Kidney (tissue), 14 donors: ENCODE measurements around the gene OR8B4. TPM values are rescaled to one million over a fixed set of nuclear protein-coding genes. Genes with fewer than 3 reads are reported as not detected.
"Not testable (repeated sequence)": the region's sequence is repeated elsewhere in the genome, so short reads cannot be mapped to it uniquely, and the experiment has no call there.

ENCODE experiments used
- DNase-seq, 5 donors: peaks; one replicate each; pipeline ENCODE4 v3.0.0-alpha.2; 2013 to 2020
- FAIRE-seq: peaks from 2 replicates; lab custom pipeline; 2012; peaks lifted over from hg19 to GRCh38; lab: Jason Lieb, UNC
- H3K27ac ChIP-seq, 2 donors: one replicate each; pipeline ENCODE4 v1.7.0; 2013; ENCODE audit warnings: low read depth in 2 of 2, low read length in 2 of 2, inconsistent platforms in 1 of 2
- H3K27me3 ChIP-seq: one replicate; pipeline ENCODE4 v1.7.1; 2013; ENCODE audit warnings: low read length, inconsistent platforms; ENCODE audit not compliant: control insufficient read depth, insufficient read depth
- H3K36me3 ChIP-seq, 3 donors: one replicate each; pipeline versions ENCODE4 v1.7.0 to v1.7.1; 2013; ENCODE audit warnings: low read length in 3 of 3, control low read depth in 1 of 3, inconsistent platforms in 1 of 3; ENCODE audit not compliant: insufficient read depth in 3 of 3, control insufficient read depth in 2 of 3
- H3K4me1 ChIP-seq, 3 donors: one replicate each; pipeline versions ENCODE4 v1.7.0 to v1.7.1; 2013; ENCODE audit warnings: low read length in 3 of 3, inconsistent platforms in 1 of 3, low read depth in 1 of 3; ENCODE audit not compliant: control insufficient read depth in 2 of 3, insufficient read depth in 2 of 3
- H3K4me3 ChIP-seq, 3 donors: one replicate each; pipeline versions ENCODE4 v1.7.0 to v1.8.1; 2013; ENCODE audit warnings: low read length in 3 of 3, control low read depth in 1 of 3, inconsistent platforms in 1 of 3
- H3K9ac ChIP-seq, 3 donors: one replicate each; pipeline versions ENCODE4 v1.7.0 to v1.7.1; 2013; ENCODE audit warnings: low read length in 3 of 3, control low read depth in 1 of 3, inconsistent platforms in 1 of 3
- H3K9me3 ChIP-seq, 3 donors: one replicate each; pipeline versions ENCODE4 v1.7.0 to v1.7.1; 2013; ENCODE audit warnings: low read length in 3 of 3, control low read depth in 1 of 3, inconsistent platforms in 1 of 3; ENCODE audit not compliant: control insufficient read depth in 2 of 3, insufficient read depth in 1 of 3
- CTCF ChIP-seq: IDR thresholded peaks from 3 replicates; pipeline ENCODE4 v1.5.1; 2012; ENCODE audit warnings: mild to moderate bottlenecking, moderate library complexity, borderline replicate concordance; ENCODE audit not compliant: insufficient read depth; ENCODE audit errors: extremely low read depth
- intact Hi-C: fragments of 100-400 bp; cut with DNase I; formaldehyde crosslinking; loops from one replicate; pipeline ENCODE4 v1.11.1; 2022
- polyA plus RNA-seq: library from polyadenylated mRNA; stranded (reverse); fragments of 350-450 nt; fragmentation: Illumina TruSeq; extraction: RNeasy Lipid Tissue Mini Kit (QIAGEN cat#74804); gene quantifications from one replicate; pipeline ENCODE4 v1.2.3, GENCODE V29; 2014; ENCODE audit warnings: low read depth, low replicate concordance; ENCODE audit not compliant: insufficient read depth
- total RNA-seq: library from RNA; stranded (reverse); fragmentation: NEBNext Ultra II Directional; extraction: Animal tissue kit (Norgen Biotek cat#: 25700); gene quantifications from one replicate; pipeline ENCODE4 v1.2.1, GENCODE V29; 2021
- donor health status: control.
- donor health status: control.
- donor health status: control.
- donor health status: control.
- donor health status: control.
- donor health status: DM: yes; HTN: yes; CAD: no.
- donor health status: Normal renal cell carcinoma (clear cell type).

OR8B4 gene
- total and polyA plus RNA-seq, 2 donors from 2014 or later = not detected

- no peaks in the 10 kb centered on the region for H3K27me3 ChIP-seq
- no peak overlapping the region for H3K9ac ChIP-seq
- H3K27ac ChIP-seq = no peak overlapping the region
- intact Hi-C loops = loop anchor here (10.0 kb wide), 1 partner anchor 175 kb away; no protein-coding TSS in a partner anchor
- no peak for TF ChIP-seq CTCF
- no peaks in the 10 kb centered on the region for H3K9me3 ChIP-seq
- no peak overlapping the region for H3K4me3 ChIP-seq
- FAIRE-seq = no peak
- DNase-seq = no peak
- no peaks in the 10 kb centered on the region for H3K4me1 ChIP-seq
- no peaks in the 10 kb centered on the region for H3K36me3 ChIP-seq
These were observed 14.8 kb downstream of the OR8B4 start for GRCh38 chr11:124409906-124410305.

GRCh38 chr11:124405581-124405980 is 19.1 kb downstream of the OR8B4 start:
- H3K36me3 ChIP-seq = no peaks in the 10 kb centered on the region
- H3K9ac ChIP-seq = no peak overlapping the region
- H3K27me3 ChIP-seq = no peaks in the 10 kb centered on the region
- H3K9me3 ChIP-seq = no peaks in the 10 kb centered on the region
- FAIRE-seq (no peak), DNase-seq (peak in 1 of 5 donors; percentile 19)
- H3K4me1 ChIP-seq = no peaks in the 10 kb centered on the region
- intact Hi-C loops = no loop called here
- no peak overlapping the region for H3K27ac ChIP-seq
- no peak overlapping the region for H3K4me3 ChIP-seq
- TF ChIP-seq CTCF = no peak

- DNase-seq, FAIRE-seq, H3K9ac ChIP-seq, intact Hi-C loops, H3K4me3 ChIP-seq, H3K4me1 ChIP-seq, H3K27me3 ChIP-seq, H3K27ac ChIP-seq, H3K36me3 ChIP-seq, H3K9me3 ChIP-seq: not testable (repeated sequence)
These were observed 21.5 kb downstream of the OR8B4 start for GRCh38 chr11:124403186-124403585.

GRCh38 chr11:124402326-124402922 is 22.2 kb downstream of the OR8B4 start:
- DNase-seq (peak in 4 of 5 donors; percentile 38 to 74 (median 40)), FAIRE-seq (no peak)
- intact Hi-C loops = no loop called here
- no peaks in the 10 kb centered on the region for H3K36me3 ChIP-seq
- no peaks in the 10 kb centered on the region for H3K27me3 ChIP-seq
- no peak overlapping the region for H3K4me3 ChIP-seq
- H3K4me1 ChIP-seq = no peaks in the 10 kb centered on the region
- TF ChIP-seq CTCF = peak; percentile 50
- H3K9me3 ChIP-seq = no peaks in the 10 kb centered on the region
- H3K9ac ChIP-seq = no peak overlapping the region
- H3K27ac ChIP-seq = no peak overlapping the region
